NCI-H1105 treated with DMSO at 0.1 percent for 48 hours (cell line): Measurements from ENCODE around the gene STAB2.
"Not testable (repeated sequence)": the region's sequence is repeated elsewhere in the genome, so short reads cannot be mapped to it uniquely, and the experiment has no call there.

ENCODE experiments used
- DNase-seq: peaks from one replicate; lab custom pipeline; 2025; lab: John Stamatoyannopoulos, UW

The STAB2 gene

GRCh38 chr12:103809639-103810038, 222.6 kb downstream of the STAB2 start:
- not testable (repeated sequence) for DNase-seq

GRCh38 chr12:103810111-103810510, 223.0 kb downstream of the STAB2 start:
- DNase-seq, result peak; percentile 36

- DNase-seq, result no peak
Measured at GRCh38 chr12:103811791-103812190, 224.7 kb downstream of the STAB2 start.

- no peak for DNase-seq
Measured at GRCh38 chr12:103812789-103813188, 225.7 kb downstream of the STAB2 start.

- DNase-seq, result no peak
Measured at GRCh38 chr12:103813426-103813825, 226.4 kb downstream of the STAB2 start.

- no peak for DNase-seq
Measured at GRCh38 chr12:103813949-103814348, 226.9 kb downstream of the STAB2 start.

GRCh38 chr12:103814436-103814835, 227.4 kb downstream of the STAB2 start:
- no peak for DNase-seq
